HG03159 (cell line): Measurements from ENCODE around the gene RBM34.

ENCODE experiments used
- ATAC-seq: cut with Tn5 transposase; IDR thresholded peaks from one replicate; pipeline ENCODE4 v1.9.1; 2021; ENCODE audit warnings: mild to moderate bottlenecking, moderate library complexity; ENCODE audit not compliant: unreplicated experiment

Gene RBM34

GRCh38 chr1:235156740-235157139 is 4.3 kb downstream of the RBM34 start:
- no peak for ATAC-seq

GRCh38 chr1:235156265-235156664 is 4.8 kb downstream of the RBM34 start:
- no peak for ATAC-seq

GRCh38 chr1:235152235-235152634 is 8.8 kb downstream of the RBM34 start:
- ATAC-seq = no peak

- ATAC-seq = no peak
Observed at GRCh38 chr1:235151033-235151432, 10.0 kb downstream of the RBM34 start.

- ATAC-seq = no peak
Observed at GRCh38 chr1:235149824-235150223, 11.2 kb downstream of the RBM34 start.

GRCh38 chr1:235147269-235147668 is 13.8 kb downstream of the RBM34 start:
- no peak for ATAC-seq

GRCh38 chr1:235145639-235146038 is 15.4 kb downstream of the RBM34 start:
- ATAC-seq = no peak

- no peak for ATAC-seq
Observed at GRCh38 chr1:235142991-235143390, 18.1 kb downstream of the RBM34 start.

GRCh38 chr1:235139315-235139714 is 21.7 kb downstream of the RBM34 start:
- ATAC-seq = no peak

- ATAC-seq = no peak
Observed at GRCh38 chr1:235138821-235139220, 22.2 kb downstream of the RBM34 start.

GRCh38 chr1:235136111-235136510 is 24.9 kb downstream of the RBM34 start:
- ATAC-seq = no peak

GRCh38 chr1:235134171-235134570 is 26.9 kb downstream of the RBM34 start:
- no peak for ATAC-seq

- ATAC-seq = no peak
Observed at GRCh38 chr1:235133086-235133485, 28.0 kb downstream of the RBM34 start.

- no peak for ATAC-seq
Observed at GRCh38 chr1:235131961-235132360, 29.1 kb downstream of the RBM34 start.

- no peak for ATAC-seq
Observed at GRCh38 chr1:235130766-235131270, 30.2 kb downstream of the RBM34 start.

- ATAC-seq = no peak
Observed at GRCh38 chr1:235129774-235130570, 31.1 kb downstream of the RBM34 start.

GRCh38 chr1:235128456-235129328 is 32.4 kb downstream of the RBM34 start, which contains the start of gene TOMM20:
TOMM20 (minus strand) TSS chr1:235128837; CDS start chr1:235128715, 122 bp downstream.
- ATAC-seq = peak; percentile 95

GRCh38 chr1:235127732-235128455 is 33.2 kb downstream of the RBM34 start:
- no peak for ATAC-seq

GRCh38 chr1:235127203-235127602 is 33.8 kb downstream of the RBM34 start:
- no peak for ATAC-seq

GRCh38 chr1:235124665-235125064 is 36.4 kb downstream of the RBM34 start:
- ATAC-seq = no peak

- ATAC-seq = no peak
Observed at GRCh38 chr1:235124111-235124510, 36.9 kb downstream of the RBM34 start.
